Psoas muscle (tissue), 8 donors: ENCODE results near the gene NGFR. TPM values are rescaled to one million over a fixed set of nuclear protein-coding genes. Genes with fewer than 3 reads are reported as not detected.

Experiments used
- ATAC-seq, 4 donors: fragments of 200-7000 bp; cut with Tn5 transposase; one replicate each; pipeline ENCODE4 v1.9.1; 2020; ENCODE audit warnings: moderate library complexity in 3 of 4, mild to moderate bottlenecking in 2 of 4
- DNase-seq, 2 donors: peaks; one replicate each; pipeline ENCODE4 v3.0.0-alpha.2; 2020
- H3K27ac ChIP-seq: fragments of 200-600 bp; one replicate; pipeline ENCODE4 v1.8.0; 2022
- H3K27me3 ChIP-seq, 3 donors: fragments of 200-600 bp in 1 of 3; one replicate each; pipeline versions ENCODE4 v1.6.1 to v1.8.0; 2013 to 2022; ENCODE audit warnings: low read length in 2 of 3, mild to moderate bottlenecking in 2 of 3, moderate library complexity in 1 of 3; ENCODE audit not compliant: insufficient read depth in 3 of 3
- H3K36me3 ChIP-seq, 2 donors: fragments of 200-600 bp in 1 of 2; one replicate each; pipeline versions ENCODE4 v1.6.1 to v1.8.0; 2013 to 2022; ENCODE audit warnings: low read depth in 1 of 2, mild to moderate bottlenecking in 1 of 2, moderate library complexity in 1 of 2; ENCODE audit not compliant: insufficient read depth in 1 of 2
- H3K4me1 ChIP-seq: fragments of 200-600 bp; one replicate; pipeline ENCODE4 v1.8.0; 2022
- H3K4me3 ChIP-seq: fragments of 200-600 bp; one replicate; pipeline ENCODE4 v1.8.0; 2022; ENCODE audit warnings: mild to moderate bottlenecking
- H3K9me3 ChIP-seq: fragments of 200-600 bp; one replicate; pipeline ENCODE4 v1.8.0; 2022
- CTCF ChIP-seq: fragments of 200-600 bp; IDR thresholded peaks from one replicate; pipeline ENCODE4 v1.8.0; 2022; ENCODE audit warnings: antibody characterized with exemption
- WGBS, 3 donors: extraction: QIAGEN DNeasy Blood & Tissue Kit; methylation state at CpG; one replicate each; pipeline versions ENCODE4 v1.1.6 to v1.1.7; 2013; 5-methylcytosine and 5-hydroxymethylcytosine counted together
- intact Hi-C, 2 donors: fragments of 100-400 bp; cut with DNase I; formaldehyde crosslinking; loops; one replicate each; pipeline versions ENCODE4 v1.11.0 to v1.14.2; 2022
- polyA plus RNA-seq, 3 donors: library from polyadenylated mRNA; stranded (reverse); fragments of 200-250 nt; gene quantifications; one replicate each; pipeline ENCODE4 v1.2.3, GENCODE V29; 2013
- total RNA-seq, 4 donors: library from RNA; stranded (reverse); fragmentation: NEBNext Ultra II Directional in 2 of 4; extraction: Animal tissue kit (Norgen Biotek cat#: 25700) in 2 of 4; gene quantifications; one replicate each; pipeline versions ENCODE4 v1.2.1 to v1.2.4, GENCODE V29; 2021 to 2023
- donor health status: healthy with polysubstance abuse.
- donor health status: DM: no; HTN: no; CAD: no; lungs with moderate emphysema.
- donor health status: Bipolar disorder and iron deficiency.
- donor health status: healthy.
- donor health status: DM: yes; HTN: yes; CAD: no.
- donor health status: DM: no; HTN: no; CAD: no.
- donor health status: DM: no; HTN: no; CAD: no.
- donor health status: DM: yes; HTN: yes; CAD: no.

The NGFR gene
- total and polyA plus RNA-seq, 7 donors, result 0.74 to 13.5 (median 2.2) TPM

- Histone ChIP-seq H3K9me3 (no peaks in the 10 kb centered on the region), H3K4me3 (no peak overlapping the region), H3K27me3 (peaks cover 0 to 3% (median 0%) of the 10 kb centered on the region in 3 donors), H3K27ac (no peak overlapping the region), H3K4me1 (no peaks in the 10 kb centered on the region), H3K36me3 (no peaks in the 10 kb centered on the region)
- ATAC-seq (no peak), DNase-seq (no peak)
- TF ChIP-seq CTCF, result no peak
- intact Hi-C loops, result no loop called here
- WGBS, 3 donors, result 63 to 65% (median 65%) methylated on average over 17 of the region's 17 CpGs
Observed at GRCh38 chr17:49524473-49525359, 29.6 kb downstream of the NGFR start.

DNA sequence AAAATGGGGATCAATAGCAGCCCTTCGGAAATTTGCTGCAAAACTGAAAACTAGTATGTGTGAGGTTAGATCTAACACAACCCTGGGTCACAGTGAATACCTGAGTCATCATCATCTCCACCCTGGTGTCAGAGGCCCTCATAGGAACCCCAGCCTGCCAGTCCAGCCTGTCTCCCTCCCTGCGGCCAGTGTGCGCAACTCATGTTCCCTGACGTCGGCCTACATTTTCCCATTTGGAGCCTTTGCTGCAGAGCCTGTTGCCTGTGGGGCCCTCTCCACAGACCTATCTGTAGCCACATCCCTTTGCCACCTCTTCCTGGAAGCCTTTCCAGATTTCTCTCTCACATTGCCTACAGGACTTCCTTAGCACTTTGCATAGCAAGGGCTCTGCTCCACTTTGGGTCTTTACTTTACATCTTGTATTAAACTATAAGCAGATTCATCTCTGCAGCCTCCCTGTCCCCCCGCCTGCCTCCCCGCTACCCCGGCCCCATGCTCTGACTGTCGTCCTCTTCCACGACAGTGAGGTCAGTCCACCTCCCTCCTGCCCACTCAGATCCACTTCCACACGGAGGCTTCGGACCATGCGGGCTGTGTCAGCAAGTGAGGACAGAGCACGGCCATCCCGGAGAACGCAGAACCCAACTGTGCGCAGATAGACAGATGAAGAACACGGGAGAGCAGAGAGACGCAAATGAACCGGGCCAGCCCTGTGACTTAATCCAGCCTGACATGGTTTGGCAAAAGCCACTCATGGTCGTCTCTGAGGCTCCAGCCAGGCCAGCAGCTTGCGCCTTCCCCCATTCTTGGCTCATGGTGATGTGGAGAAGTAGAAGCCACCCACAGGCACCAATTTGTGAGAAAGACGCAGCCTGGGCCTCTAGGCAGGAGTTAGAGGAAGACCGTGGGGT, 31.0 kb downstream of the NGFR start:
- ATAC-seq (no peak), DNase-seq (peak in 1 of 2 donors; percentile 70)
- Histone ChIP-seq H3K27me3 (peaks cover 0 to 3% (median 0%) of the 10 kb centered on the region in 3 donors), H3K36me3 (no peaks in the 10 kb centered on the region), H3K9me3 (no peaks in the 10 kb centered on the region), H3K4me1 (no peaks in the 10 kb centered on the region), H3K4me3 (no peak overlapping the region), H3K27ac (no peak overlapping the region)
- no peak for TF ChIP-seq CTCF
- intact Hi-C loops, result no loop called here
- 55 to 78% (median 57%) methylated on average over 24 of the region's 24 CpGs for WGBS, 3 donors

DNA sequence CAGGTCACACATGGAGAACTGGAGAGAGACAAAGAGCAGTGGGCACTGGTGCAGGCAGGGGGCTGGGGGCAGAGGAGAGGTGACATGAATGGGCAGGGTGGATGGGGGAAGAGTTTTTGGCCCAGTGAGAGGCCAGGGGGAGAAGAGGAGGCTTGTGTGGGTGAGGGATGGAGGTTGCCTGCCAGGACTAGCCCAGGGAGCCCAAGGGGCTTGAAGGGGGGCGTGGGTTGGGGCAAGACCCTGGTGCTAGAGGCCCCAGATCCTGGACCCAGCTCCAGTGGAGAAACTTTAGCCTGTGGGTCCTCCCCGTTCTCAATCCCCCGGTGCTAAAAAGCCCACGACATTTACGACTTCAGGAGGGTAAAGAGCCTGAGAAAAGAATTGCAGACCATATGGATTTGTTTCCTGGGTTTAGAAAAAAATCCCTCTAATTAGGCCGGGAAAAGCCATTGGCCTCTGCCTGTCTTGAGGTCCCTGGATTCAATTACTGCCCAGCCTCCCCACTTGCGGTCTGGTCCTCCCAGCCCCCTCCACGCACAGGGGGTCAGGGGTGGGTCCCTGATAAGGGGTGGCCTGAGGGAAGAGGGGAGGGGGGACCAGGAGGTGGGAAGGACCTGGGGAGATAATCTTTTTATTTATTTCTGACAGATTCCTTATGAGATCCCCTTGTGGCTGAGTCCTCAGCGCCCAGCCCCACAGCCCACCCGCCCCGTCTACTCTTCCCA, 33.0 kb downstream of the NGFR start:
- ATAC-seq (no peak), DNase-seq (no peak)
- H3K27me3 ChIP-seq, result peaks cover 0 to 3% (median 0%) of the 10 kb centered on the region in 3 donors

More for the DNA sequence above, 33.0 kb downstream of the NGFR start:
- H3K9me3 ChIP-seq, result no peaks in the 10 kb centered on the region
- 75 to 83% (median 80%) methylated on average over 11 of the region's 11 CpGs for WGBS, 3 donors
- H3K27ac ChIP-seq, result no peak overlapping the region
- H3K36me3 ChIP-seq, result no peaks in the 10 kb centered on the region
- intact Hi-C loops, result no loop called here
- H3K4me1 ChIP-seq, result no peaks in the 10 kb centered on the region
- no peak for TF ChIP-seq CTCF
- no peak overlapping the region for H3K4me3 ChIP-seq
